ENCODE measurements around the gene TIMM44. TPM values are rescaled to one million over a fixed set of nuclear protein-coding genes. Genes with fewer than 3 reads are reported as not detected.
"Not testable (repeated sequence)": the region's sequence is repeated elsewhere in the genome, so short reads cannot be mapped to it uniquely, and the experiment has no call there.

The TIMM44 gene
- total RNA-seq, 1 donor from 2014 or later: 58.0 TPM

GRCh38 chr19:7953060-7953459 lies 9.6 kb upstream of the TIMM44 start:
- DNase-seq (ENCODE audit: low spot score): no peak

- DNase-seq (ENCODE audit: low spot score): no peak
These were observed 4.5 kb upstream of the TIMM44 start for GRCh38 chr19:7947939-7948338.

- DNase-seq (ENCODE audit: low spot score): peak; percentile 94
These were observed 803 bp upstream of the TIMM44 start for GRCh38 chr19:7944177-7944761.

- DNase-seq (ENCODE audit: low spot score): no peak
These were observed 454 bp downstream of the TIMM44 start for GRCh38 chr19:7942981-7943443.

- DNase-seq (ENCODE audit: low spot score): no peak
These were observed 1.4 kb downstream of the TIMM44 start for GRCh38 chr19:7941895-7942596.

- no peak for DNase-seq (ENCODE audit: low spot score)
These were observed 2.6 kb downstream of the TIMM44 start for GRCh38 chr19:7940841-7941240.

- DNase-seq (ENCODE audit: low spot score): no peak
These were observed 8.7 kb downstream of the TIMM44 start for GRCh38 chr19:7934766-7935165.

GRCh38 chr19:7933828-7934725 lies 9.4 kb downstream of the TIMM44 start:
- no peak for DNase-seq (ENCODE audit: low spot score)

- DNase-seq (ENCODE audit: low spot score): no peak
These were observed 10.1 kb downstream of the TIMM44 start for GRCh38 chr19:7933411-7933810.

- no peak for DNase-seq (ENCODE audit: low spot score)
These were observed 10.6 kb downstream of the TIMM44 start for GRCh38 chr19:7932930-7933300.

- DNase-seq (ENCODE audit: low spot score): no peak
These were observed 11.1 kb downstream of the TIMM44 start for GRCh38 chr19:7932276-7932929.

- no peak for DNase-seq (ENCODE audit: low spot score)
These were observed 12.0 kb downstream of the TIMM44 start for GRCh38 chr19:7931221-7932061.

- no peak for DNase-seq (ENCODE audit: low spot score)
These were observed 12.7 kb downstream of the TIMM44 start for GRCh38 chr19:7930765-7931164.

GRCh38 chr19:7930030-7930429 lies 13.4 kb downstream of the TIMM44 start:
- not testable (repeated sequence) for DNase-seq (ENCODE audit: low spot score)

- peak; percentile 63 for DNase-seq (ENCODE audit: low spot score)
These were observed 14.4 kb downstream of the TIMM44 start for GRCh38 chr19:7928741-7929701.

- DNase-seq (ENCODE audit: low spot score): no peak
These were observed 15.1 kb downstream of the TIMM44 start for GRCh38 chr19:7928334-7928706.

- DNase-seq (ENCODE audit: low spot score): no peak
These were observed 15.7 kb downstream of the TIMM44 start for GRCh38 chr19:7927605-7928333.

- DNase-seq (ENCODE audit: low spot score): no peak
These were observed 16.5 kb downstream of the TIMM44 start for GRCh38 chr19:7926727-7927604.
